Esophagus muscularis mucosa (tissue), 4 donors: Measurements from ENCODE around the gene VPS13D. TPM values are rescaled to one million over a fixed set of nuclear protein-coding genes. Genes with fewer than 3 reads are reported as not detected.

Experiments
- DNase-seq: peaks from one replicate; pipeline ENCODE4 v3.0.0-alpha.2; 2017; ENCODE audit errors: extremely low spot score
- H3K27ac ChIP-seq, 4 donors: fragments of 200-600 bp; sonication (generic); replicated peaks in 1 of 4; 1 replicate in 3 of 4; 2 replicates in 1 of 4; pipeline ENCODE4 v1.5.1; 2016 to 2019; ENCODE audit warnings: mild to moderate bottlenecking in 1 of 4
- H3K27me3 ChIP-seq, 4 donors: fragments of 200-600 bp; sonication (generic); one replicate each; pipeline versions ENCODE4 v1.5.1 to v1.6.0; 2016 to 2019
- H3K36me3 ChIP-seq, 4 donors: fragments of 200-600 bp; sonication (generic); one replicate each; pipeline ENCODE4 v1.5.1; 2016 to 2019
- H3K4me1 ChIP-seq, 4 donors: fragments of 200-600 bp; sonication (generic); one replicate each; pipeline ENCODE4 v1.5.1; 2016 to 2019
- H3K4me3 ChIP-seq, 4 donors: fragments of 200-600 bp; sonication (generic); 1 replicate in 2 of 4; 2 replicates in 2 of 4; pipeline ENCODE4 v1.5.1; 2016 to 2019; ENCODE audit warnings: mild to moderate bottlenecking in 4 of 4, moderate library complexity in 1 of 4
- H3K9me3 ChIP-seq, 4 donors: fragments of 200-600 bp; sonication (generic); 1 replicate in 3 of 4; 2 replicates in 1 of 4; pipeline ENCODE4 v1.5.1; 2016 to 2019
- CTCF ChIP-seq, 3 experiments: fragments of 200-600 bp in 2 of 3; fragments of 450-650 bp in 1 of 3; sonication (generic) in 2 of 3; IDR thresholded peaks; one replicate each; pipeline ENCODE4 v1.5.1; 2017 to 2019; ENCODE audit warnings: antibody characterized with exemption in 3 of 3, mild to moderate bottlenecking in 2 of 3, moderate library complexity in 1 of 3
- EP300 ChIP-seq: sonication (generic); formaldehyde crosslinking; IDR thresholded peaks from one replicate; pipeline ENCODE4 v1.6.1; 2017; ENCODE audit warnings: antibody characterized with exemption
- POLR2A ChIP-seq: fragments of 450-650 bp; IDR thresholded peaks from one replicate; pipeline ENCODE4 v1.6.1; 2017; ENCODE audit warnings: antibody characterized with exemption, moderate library complexity, mild to moderate bottlenecking, low read depth
- POLR2AphosphoS5 ChIP-seq, 2 donors: sonication (generic); formaldehyde crosslinking; IDR thresholded peaks; one replicate each; pipeline ENCODE4 v1.6.1; 2017; ENCODE audit warnings: antibody characterized with exemption in 2 of 2
- WGBS: methylation state at CpG from one replicate; pipeline ENCODE4 v1.1.5; 2018; 5-methylcytosine and 5-hydroxymethylcytosine counted together
- intact Hi-C: fragments of 100-400 bp; cut with DNase I; formaldehyde crosslinking; loops from one replicate; pipeline ENCODE4 v1.15.1; 2023
- total RNA-seq, 4 donors: library from RNA; depleted of rRNA; stranded (reverse); fragments of >200 nt; gene quantifications; one replicate each; pipeline versions ENCODE4 v1.1.0 to v1.2.1, GENCODE V29; 2016

The VPS13D gene
- total RNA-seq, 4 donors from 2014 or later, result 67.8 to 93.3 (median 85.4) TPM

GRCh38 chr1:12424793-12425192 lies 195.0 kb downstream of the VPS13D start:
- Histone ChIP-seq H3K4me1 (peaks cover 24 to 35% (median 29%) of the 10 kb centered on the region in 4 donors), H3K27ac (peak overlapping the region in 2 of 4 donors; percentile 25 to 39)

DNA sequence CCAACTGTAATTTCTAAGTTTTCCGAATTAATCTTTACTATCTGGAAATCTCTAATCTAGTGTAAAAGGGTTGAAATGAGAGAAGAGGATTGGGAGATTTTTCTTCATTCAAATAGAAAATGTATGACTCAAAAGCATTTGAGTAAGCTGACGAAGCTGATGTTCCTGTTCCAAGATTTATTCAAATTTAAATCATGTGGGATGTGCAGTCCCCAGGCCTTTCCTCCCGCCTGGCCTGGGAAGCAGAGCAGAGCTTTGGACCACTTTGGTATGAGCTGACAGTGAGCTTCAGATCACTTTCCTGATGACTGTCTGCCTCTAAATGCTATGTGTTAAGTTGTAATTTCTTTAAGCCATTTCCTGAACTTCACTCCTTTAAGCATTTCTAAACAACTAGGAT lies 196.2 kb downstream of the VPS13D start:
- Histone ChIP-seq H3K9me3 (no peaks in the 10 kb centered on the region), H3K4me1 (peaks cover 27 to 34% (median 31%) of the 10 kb centered on the region in 4 donors), H3K4me3 (no peak overlapping the region), H3K36me3 (peaks cover 0 to 22% (median 10%) of the 10 kb centered on the region in 4 donors), H3K27me3 (no peaks in the 10 kb centered on the region), H3K27ac (peak overlapping the region in 1 of 4 donors; percentile 1)
- WGBS, result 73% methylated on average over 3 of the region's 3 CpGs
- intact Hi-C loops, result no loop called here
- no peak for TF ChIP-seq EP300
- no peak for TF ChIP-seq POLR2A
- TF ChIP-seq CTCF (IDR thresholded peaks at IDR 0.05), result no peak
- no peak for TF ChIP-seq POLR2AphosphoS5 (IDR thresholded peaks at IDR 0.05)
- no peak for DNase-seq

More at GRCh38 chr1:12424793-12425192, 195.0 kb downstream of the VPS13D start:
- no peaks in the 10 kb centered on the region for H3K27me3 ChIP-seq
- peaks cover 0 to 22% (median 6%) of the 10 kb centered on the region in 4 donors for H3K36me3 ChIP-seq
- no peak overlapping the region for H3K4me3 ChIP-seq
- TF ChIP-seq EP300 (no peak), POLR2AphosphoS5 (IDR thresholded peaks at IDR 0.05) (no peak), CTCF (IDR thresholded peaks at IDR 0.05) (no peak), POLR2A (no peak)
- no peaks in the 10 kb centered on the region for H3K9me3 ChIP-seq
- intact Hi-C loops, result no loop called here
- DNase-seq, result no peak

- Histone ChIP-seq H3K27me3 (no peaks in the 10 kb centered on the region), H3K9me3 (no peaks in the 10 kb centered on the region), H3K36me3 (peaks cover 0 to 22% (median 7%) of the 10 kb centered on the region in 4 donors), H3K4me1 (peaks cover 33 to 40% (median 37%) of the 10 kb centered on the region in 4 donors), H3K4me3 (no peak overlapping the region), H3K27ac (no peak overlapping the region)
- DNase-seq, result no peak
- intact Hi-C loops, result no loop called here
- 93% methylated on average over 4 of the region's 4 CpGs for WGBS
- TF ChIP-seq POLR2AphosphoS5 (IDR thresholded peaks at IDR 0.05) (no peak), EP300 (no peak), CTCF (IDR thresholded peaks at IDR 0.05) (no peak), POLR2A (no peak)
Observed at GRCh38 chr1:12428334-12428733, 198.5 kb downstream of the VPS13D start.

DNA sequence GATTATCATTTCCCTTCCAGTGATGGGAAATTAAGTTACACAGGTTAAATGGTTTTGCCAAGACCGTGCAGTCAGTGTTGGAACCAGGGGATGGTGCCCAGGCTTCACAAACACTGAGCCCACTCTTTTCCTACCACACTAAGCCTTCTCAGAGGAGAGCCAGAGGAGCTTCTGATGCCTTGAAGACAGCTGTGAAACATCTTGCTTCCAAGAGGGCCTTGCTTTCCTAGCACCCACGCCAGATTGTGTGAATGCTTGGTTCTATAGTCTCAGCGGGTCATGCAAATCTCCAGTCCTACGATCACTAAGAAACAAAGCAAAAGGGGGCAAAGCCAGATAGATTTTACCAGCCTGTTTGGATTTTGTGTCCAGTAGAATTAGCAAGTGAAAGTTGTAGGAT lies 200.7 kb downstream of the VPS13D start:
- Histone ChIP-seq H3K4me1 (peaks cover 44 to 51% (median 44%) of the 10 kb centered on the region in 4 donors), H3K27me3 (no peaks in the 10 kb centered on the region), H3K4me3 (no peak overlapping the region), H3K36me3 (peaks cover 0 to 22% (median 7%) of the 10 kb centered on the region in 4 donors), H3K27ac (peak overlapping the region in 1 of 4 donors; percentile 4), H3K9me3 (no peaks in the 10 kb centered on the region)
- TF ChIP-seq POLR2AphosphoS5 (IDR thresholded peaks at IDR 0.05) (no peak), CTCF (IDR thresholded peaks at IDR 0.05) (no peak)
- 86% methylated on average over 4 of the region's 4 CpGs for WGBS
- DNase-seq, result no peak
- intact Hi-C loops, result no loop called here

GRCh38 chr1:12432897-12433296 lies 203.1 kb downstream of the VPS13D start:
- WGBS, result 78% methylated on average over 6 of the region's 6 CpGs

More at GRCh38 chr1:12432897-12433296, 203.1 kb downstream of the VPS13D start:
- Histone ChIP-seq H3K4me1 (peaks cover 57 to 74% (median 62%) of the 10 kb centered on the region in 4 donors), H3K27ac (peak overlapping the region; percentile 78 to 83 (median 82)), H3K4me3 (no peak overlapping the region), H3K9me3 (no peaks in the 10 kb centered on the region), H3K36me3 (peaks cover 0 to 17% (median 7%) of the 10 kb centered on the region in 4 donors), H3K27me3 (no peaks in the 10 kb centered on the region)
- no peak for DNase-seq
- TF ChIP-seq CTCF (IDR thresholded peaks at IDR 0.05), result no peak
- intact Hi-C loops, result no loop called here
